ENCODE results near the gene SH3RF1.

GRCh38 chr4:169124661-169125060 is 146.1 kb downstream of the SH3RF1 start:
- TF ChIP-seq CTCF (IDR thresholded peaks at IDR 0.05) (no peak), POLR2AphosphoS5 (IDR thresholded peaks at IDR 0.05) (no peak)

Data from prostate gland (tissue), 2 donors.